K562 (cell line): ENCODE measurements around the gene ARMC9. TPM values are rescaled to one million over a fixed set of nuclear protein-coding genes. Genes with fewer than 3 reads are reported as not detected.

Experiments used
- ATAC-seq: fragments of 200-7000 bp; cut with Tn5 transposase; 3 replicates; pipeline ENCODE4 v1.9.1; 2020; ENCODE audit warnings: moderate library complexity
- BruUV-seq: library from RNA; stranded (reverse); fragments of 400-500 nt; replicated peaks from 2 replicates; lab custom pipeline; 2021; lab: Mats Ljungman, UMichigan
- CTCF ChIA-PET: fragments of 300-600 bp; formaldehyde crosslinking; extraction: SDS; loops from one replicate; lab custom pipeline; 2021; ENCODE audit warnings: low intra/inter-chr PET ratio; lab: Yijun Ruan, JAX
- POLR2A ChIA-PET: fragments of 300-600, 350-650 bp; sonication (Branson Sonifier 250); formaldehyde crosslinking; extraction: SDS; loops from one replicate; lab custom pipeline; 2021; ENCODE audit warnings: antibody characterized with exemption, inconsistent platforms; lab: Yijun Ruan, JAX
- DNase-seq, 4 experiments: peaks; one replicate each; pipeline versions ENCODE4 v3.0.0 to v3.0.0-alpha.2; 2011 to 2018; ENCODE audit warnings: low spot score in 3 of 4, mixed read lengths in 3 of 4; ENCODE audit errors: extremely low read depth in 1 of 4
- FAIRE-seq: peaks from 2 replicates; lab custom pipeline; 2011; peaks lifted over from hg19 to GRCh38; lab: Jason Lieb, UNC
- H2AFZ ChIP-seq: 2 replicates; pipeline ENCODE4 v1.6.0; 2011; ENCODE audit warnings: low read depth, low read length, control low read depth, inconsistent platforms
- H3K27ac ChIP-seq: fragments of 200-600 bp; 3 replicates; pipeline ENCODE4 v1.8.0; 2011; ENCODE audit warnings: low read depth, mild to moderate bottlenecking, control low read depth, inconsistent platforms, low read length, moderate library complexity, mixed read lengths; ENCODE audit errors: extremely low read depth
- H3K27me3 ChIP-seq, 2 experiments: fragments of 300-600 bp in 1 of 2; 2 replicates in 1 of 2; 3 replicates in 1 of 2; pipeline versions ENCODE4 v1.6.0 to v1.8.0; 2011; ENCODE audit warnings: inconsistent platforms in 2 of 2, low read length in 2 of 2, mild to moderate bottlenecking in 1 of 2, mixed read lengths in 1 of 2, moderate library complexity in 1 of 2; ENCODE audit not compliant: control insufficient read depth in 2 of 2, insufficient read depth in 2 of 2
- H3K36me3 ChIP-seq: fragments of 300-600 bp; 3 replicates; pipeline ENCODE4 v1.8.0; 2011; ENCODE audit warnings: mild to moderate bottlenecking, low read length, inconsistent platforms; ENCODE audit not compliant: control insufficient read depth, insufficient read depth
- H3K4me1 ChIP-seq, 2 experiments: fragments of 200-600 bp in 1 of 2; replicated peaks in 1 of 2; 2 replicates in 1 of 2; 3 replicates in 1 of 2; pipeline versions ENCODE4 v1.5.1 to v1.8.0; 2011; ENCODE audit warnings: inconsistent platforms in 2 of 2, low read length in 2 of 2, mild to moderate bottlenecking in 1 of 2, mixed read lengths in 1 of 2, moderate library complexity in 1 of 2; ENCODE audit not compliant: control insufficient read depth in 2 of 2, insufficient read depth in 2 of 2
- H3K4me2 ChIP-seq: 2 replicates; pipeline ENCODE4 v1.6.1; 2011; ENCODE audit warnings: low read length, control low read depth, inconsistent platforms, mixed read lengths; ENCODE audit not compliant: insufficient read depth
- H3K4me3 ChIP-seq: fragments of 200-600 bp; sonication (generic), shearing (Covaris generic); 2 replicates; pipeline ENCODE4 v1.5.1; 2016; ENCODE audit warnings: control low read depth, inconsistent platforms
- H3K79me2 ChIP-seq: fragments of 200-600 bp; 3 replicates; pipeline ENCODE4 v1.8.0; 2011; ENCODE audit warnings: low read length, inconsistent platforms; ENCODE audit not compliant: control insufficient read depth, insufficient read depth
- H3K9ac ChIP-seq, 2 experiments: 2 replicates each; pipeline versions ENCODE4 v1.6.0 to v1.6.1; 2011; ENCODE audit warnings: low read depth in 2 of 2, low read length in 2 of 2, control low read depth in 1 of 2, inconsistent platforms in 1 of 2, mild to moderate bottlenecking in 1 of 2, mixed read lengths in 1 of 2; ENCODE audit not compliant: insufficient read depth in 1 of 2
- H3K9me1 ChIP-seq: one replicate; pipeline ENCODE4 v1.6.0; 2011; ENCODE audit warnings: inconsistent platforms, mild to moderate bottlenecking, low read length, moderate library complexity; ENCODE audit not compliant: control insufficient read depth, insufficient read depth
- H3K9me3 ChIP-seq: replicated peaks from 2 replicates; pipeline ENCODE4 v1.5.1; 2011; ENCODE audit warnings: low read depth, low read length, inconsistent platforms; ENCODE audit not compliant: control insufficient read depth, insufficient read depth
- H4K20me1 ChIP-seq: replicated peaks from 2 replicates; pipeline ENCODE4 v1.6.1; 2011; ENCODE audit warnings: low read length, inconsistent platforms, mixed read lengths; ENCODE audit not compliant: control insufficient read depth, insufficient read depth
- BMI1 ChIP-seq: fragments of 150-350 bp; IDR thresholded peaks from 2 replicates; pipeline ENCODE4 v1.6.1; 2014; ENCODE audit warnings: low read length
- HDGF ChIP-seq: fragments of 450-650 bp; IDR thresholded peaks from 2 replicates; pipeline ENCODE4 v1.6.1; 2016
- HMG20B ChIP-seq: fragments of 250-450 bp; sonication (Bioruptor Pico); IDR thresholded peaks from 2 replicates; pipeline ENCODE4 v1.5.0; 2021; ENCODE audit warnings: mild to moderate bottlenecking
- HNRNPUL1 ChIP-seq: fragments of 200-400 bp; formaldehyde crosslinking; IDR thresholded peaks from 2 replicates; pipeline ENCODE4 v1.6.1; 2017; ENCODE audit warnings: low read length
- MCM7 ChIP-seq, 2 experiments: fragments of 450-650 bp; IDR thresholded peaks; 2 replicates each; pipeline ENCODE4 v1.6.1; 2016 to 2018
- NBN ChIP-seq: fragments of 450-650 bp; IDR thresholded peaks from 2 replicates; pipeline ENCODE4 v1.6.1; 2016; ENCODE audit warnings: low read depth, mild to moderate bottlenecking
- NCOA2 ChIP-seq, 2 experiments: fragments of 450-650 bp; IDR thresholded peaks; 2 replicates each; pipeline ENCODE4 v1.6.1; 2018; ENCODE audit warnings: mild to moderate bottlenecking in 2 of 2, moderate library complexity in 1 of 2; ENCODE audit not compliant: partially characterized antibody in 2 of 2
- NFE2L1 ChIP-seq: fragments of 450-650 bp; IDR thresholded peaks from 2 replicates; pipeline ENCODE4 v1.6.1; 2016; ENCODE audit warnings: missing genetic modification characterization, low read depth, mild to moderate bottlenecking, missing compliant biosample characterization, moderate library complexity, borderline replicate concordance
- PCBP2 ChIP-seq: fragments of 200-400 bp; formaldehyde crosslinking; IDR thresholded peaks from 2 replicates; pipeline ENCODE4 v1.6.1; 2018; ENCODE audit warnings: low read length, low read depth, mild to moderate bottlenecking, moderate library complexity; ENCODE audit not compliant: poor library complexity, severe bottlenecking
- POLR2G ChIP-seq: fragments of 200-400 bp; formaldehyde crosslinking; IDR thresholded peaks from 2 replicates; pipeline ENCODE4 v1.6.1; 2017; ENCODE audit warnings: low read depth, mild to moderate bottlenecking, antibody characterized with exemption, low read length, moderate library complexity
- RBM25 ChIP-seq: fragments of 200-400 bp; formaldehyde crosslinking; IDR thresholded peaks from 2 replicates; pipeline ENCODE4 v1.6.1; 2018; ENCODE audit warnings: low read length, low read depth, moderate library complexity; ENCODE audit not compliant: severe bottlenecking
- TFAP4 ChIP-seq: sonication (generic); formaldehyde crosslinking; IDR thresholded peaks from 2 replicates; pipeline ENCODE4 v1.8.0; 2022; ENCODE audit warnings: missing genetic modification reagents, mild to moderate bottlenecking, moderate library complexity, borderline replicate concordance
- ZNF12 ChIP-seq: sonication (generic); formaldehyde crosslinking; IDR thresholded peaks from 2 replicates; pipeline ENCODE4 v1.4.0; 2020; ENCODE audit warnings: mild to moderate bottlenecking, missing genetic modification reagents
- ZNF217 ChIP-seq: sonication (generic); formaldehyde crosslinking; IDR thresholded peaks from 2 replicates; pipeline ENCODE4 v1.8.0; 2022; ENCODE audit warnings: mild to moderate bottlenecking, missing genetic modification reagents
- ZNF311 ChIP-seq: fragments of 250-450 bp; sonication (Bioruptor Pico); IDR thresholded peaks from 2 replicates; pipeline ENCODE4 v1.4.0; 2020; ENCODE audit warnings: mild to moderate bottlenecking, moderate library complexity
- WGBS: fragments of 100-300 bp; shearing (Covaris generic); methylation state at CpG from one replicate; pipeline ENCODE4 v1.1.6; 2016; ENCODE audit warnings: low coverage, mixed read lengths; ENCODE audit not compliant: insufficient coverage; ENCODE audit errors: missing lambda C conversion rate; 5-methylcytosine and 5-hydroxymethylcytosine counted together
- in situ Hi-C: fragments of 300-500 bp; cut with MboI; formaldehyde crosslinking; loops from 4 replicates; pipeline ENCODE4 v1.15.0; 2018; ENCODE audit warnings: inconsistent platforms, mixed read lengths
- intact Hi-C: fragments of 100-400 bp; cut with micrococcal nuclease; formaldehyde crosslinking; loops from 2 replicates; pipeline ENCODE4 v1.14.2; 2022
- polyA plus RNA-seq, 8 experiments: library from polyadenylated mRNA; depleted of rRNA in 4 of 8; stranded (reverse) in 5 of 8; unstranded in 3 of 8; fragments of >200 nt; fragmentation: Nextera tagmentation in 2 of 8; fragmentation: Illumina TruSeq in 1 of 8; extraction: Ambion mirVana in 2 of 8; extraction: Trizol in 1 of 8; gene quantifications; 2 replicates each; pipeline versions ENCODE4 v1.2.1 to v1.2.3, GENCODE V29; 2011 to 2014; ENCODE audit warnings: inconsistent platforms in 1 of 8, missing spikeins in 1 of 8
- total RNA-seq, 7 experiments: library from RNA; depleted of rRNA in 6 of 7; stranded (reverse); fragments of >200 nt in 6 of 7; fragmentation: Illumina TruSeq in 2 of 7; extraction: Trizol in 2 of 7; gene quantifications; 2 replicates each; pipeline versions ENCODE4 v1.2.1 to v1.2.3, GENCODE V29; 2011 to 2021; ENCODE audit warnings: low replicate concordance in 1 of 7
- TF ChIP-seq, protein P1 (sequence below): fragments of 450-650 bp; formaldehyde crosslinking; IDR thresholded peaks from 2 replicates; pipeline ENCODE4 v1.4.0; 2020; ENCODE audit warnings: mild to moderate bottlenecking, moderate library complexity

ARMC9 gene
- total and polyA plus RNA-seq, 9 of the 15 experiments (the other 6 are each of a cell fraction or from before 2014, with no cell fraction given), result 0.36 to 2.3 (median 1.1) TPM

DNA sequence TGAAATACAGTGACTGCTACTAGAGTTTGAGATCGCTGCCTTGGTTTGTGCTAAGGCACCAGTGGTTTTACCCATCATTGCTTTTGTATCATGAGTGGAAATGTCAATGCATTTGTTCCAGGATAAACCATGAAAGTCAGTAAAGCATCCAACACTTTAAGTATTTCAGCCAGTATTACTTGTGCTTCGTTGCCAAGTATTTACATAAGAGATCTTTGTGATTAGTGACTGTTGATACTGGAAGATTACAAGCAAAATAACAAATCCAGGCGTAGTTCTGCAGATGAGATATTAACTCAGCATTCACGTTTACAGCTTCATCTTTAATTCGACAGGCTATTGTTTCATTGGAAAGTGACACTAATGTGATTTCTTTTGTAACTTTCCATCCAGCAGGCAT lies 106.8 kb downstream of the ARMC9 start:
- 2% methylated on average over 5 of the region's 5 CpGs for WGBS
- ATAC-seq, result no peak

GRCh38 chr2:231306791-231307393 lies 108.5 kb downstream of the ARMC9 start:
- no peak overlapping the region for H3K4me2 ChIP-seq
- no peak for ATAC-seq
- H3K36me3 ChIP-seq, result no peaks in the 10 kb centered on the region
- no peaks in the 10 kb centered on the region for H3K4me1 ChIP-seq
- H3K79me2 ChIP-seq, result no peaks in the 10 kb centered on the region
- FAIRE-seq, result no peak
- no TSS peak for BruUV-seq
- H3K27ac ChIP-seq, result no peak overlapping the region
- H3K9ac ChIP-seq, result no peak overlapping the region
- H3K9me1 ChIP-seq, result no peaks in the 10 kb centered on the region
- ChIA-PET POLR2A (no interaction called here), CTCF (no interaction called here)
- no peak overlapping the region for H2AFZ ChIP-seq
- no peak overlapping the region for H3K4me3 ChIP-seq
- H4K20me1 ChIP-seq, result no peaks in the 10 kb centered on the region
- 7% methylated on average over 5 of the region's 6 CpGs for WGBS
- no peak for DNase-seq
- no peaks in the 10 kb centered on the region for H3K9me3 ChIP-seq
- intact Hi-C loops (no loop called here), in situ Hi-C loops (no loop called here)
- H3K27me3 ChIP-seq, result peaks cover 9 to 27% of the 10 kb centered on the region in 2 experiments; a peak in 3 of 5 replicates
- TF ChIP-seq NFE2L1 (tag) (no peak), POLR2G (no peak), BMI1 (no peak), RBM25 (no peak), ZNF311 (no peak), HMG20B (CRISPR knock-in tag) (no peak), ZNF217 (CRISPR knock-in tag) (no peak), TFAP4 (CRISPR knock-in tag) (no peak), ZNF12 (CRISPR knock-in tag) (no peak), HDGF (no peak), NBN (no peak)

More for the DNA sequence above, 106.8 kb downstream of the ARMC9 start:
- H3K36me3 ChIP-seq, result no peaks in the 10 kb centered on the region
- FAIRE-seq, result no peak
- no peaks in the 10 kb centered on the region for H3K9me3 ChIP-seq
- intact Hi-C loops, result loop anchor here (2.0 kb wide), 2 partner anchors 78 to 200 kb away; no protein-coding TSS in a partner anchor
- CTCF ChIA-PET, result no interaction called here
- H2AFZ ChIP-seq, result no peak overlapping the region
- TF ChIP-seq MCM7 (IDR thresholded peaks at IDR 0.05), result no peak
- TF ChIP-seq, protein P1, sequence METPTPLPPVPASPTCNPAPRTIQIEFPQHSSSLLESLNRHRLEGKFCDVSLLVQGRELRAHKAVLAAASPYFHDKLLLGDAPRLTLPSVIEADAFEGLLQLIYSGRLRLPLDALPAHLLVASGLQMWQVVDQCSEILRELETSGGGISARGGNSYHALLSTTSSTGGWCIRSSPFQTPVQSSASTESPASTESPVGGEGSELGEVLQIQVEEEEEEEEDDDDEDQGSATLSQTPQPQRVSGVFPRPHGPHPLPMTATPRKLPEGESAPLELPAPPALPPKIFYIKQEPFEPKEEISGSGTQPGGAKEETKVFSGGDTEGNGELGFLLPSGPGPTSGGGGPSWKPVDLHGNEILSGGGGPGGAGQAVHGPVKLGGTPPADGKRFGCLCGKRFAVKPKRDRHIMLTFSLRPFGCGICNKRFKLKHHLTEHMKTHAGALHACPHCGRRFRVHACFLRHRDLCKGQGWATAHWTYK, result no peak
- TF ChIP-seq PCBP2, result no peak
- TF ChIP-seq NCOA2 (IDR thresholded peaks at IDR 0.05; ENCODE audit: partially characterized antibody in 2 of 2), result no peak
- TF ChIP-seq HNRNPUL1, result no peak
- TF ChIP-seq, all 486 proteins: peak for 0
- no TSS peak for BruUV-seq
- Histone ChIP-seq H3K9me1 (no peaks in the 10 kb centered on the region), H4K20me1 (no peaks in the 10 kb centered on the region), H3K9ac (no peak overlapping the region), H3K27ac (no peak overlapping the region), H3K27me3 (peaks cover 9 to 24% of the 10 kb centered on the region in 2 experiments; a peak in 3 of 5 replicates), H3K4me1 (no peaks in the 10 kb centered on the region), H3K4me3 (no peak overlapping the region), H3K4me2 (no peak overlapping the region), H3K79me2 (no peaks in the 10 kb centered on the region)
- POLR2A ChIA-PET, result no interaction called here
- no peak for DNase-seq
- in situ Hi-C loops, result no loop called here
